Fibroblast of the conjunctiva (primary cell): Measurements from ENCODE around the gene ABHD8.

Experiments used
- DNase-seq: peaks from one replicate; pipeline ENCODE4 v3.0.0-alpha.2; 2010; ENCODE audit warnings: low read depth

ABHD8 gene

DNA sequence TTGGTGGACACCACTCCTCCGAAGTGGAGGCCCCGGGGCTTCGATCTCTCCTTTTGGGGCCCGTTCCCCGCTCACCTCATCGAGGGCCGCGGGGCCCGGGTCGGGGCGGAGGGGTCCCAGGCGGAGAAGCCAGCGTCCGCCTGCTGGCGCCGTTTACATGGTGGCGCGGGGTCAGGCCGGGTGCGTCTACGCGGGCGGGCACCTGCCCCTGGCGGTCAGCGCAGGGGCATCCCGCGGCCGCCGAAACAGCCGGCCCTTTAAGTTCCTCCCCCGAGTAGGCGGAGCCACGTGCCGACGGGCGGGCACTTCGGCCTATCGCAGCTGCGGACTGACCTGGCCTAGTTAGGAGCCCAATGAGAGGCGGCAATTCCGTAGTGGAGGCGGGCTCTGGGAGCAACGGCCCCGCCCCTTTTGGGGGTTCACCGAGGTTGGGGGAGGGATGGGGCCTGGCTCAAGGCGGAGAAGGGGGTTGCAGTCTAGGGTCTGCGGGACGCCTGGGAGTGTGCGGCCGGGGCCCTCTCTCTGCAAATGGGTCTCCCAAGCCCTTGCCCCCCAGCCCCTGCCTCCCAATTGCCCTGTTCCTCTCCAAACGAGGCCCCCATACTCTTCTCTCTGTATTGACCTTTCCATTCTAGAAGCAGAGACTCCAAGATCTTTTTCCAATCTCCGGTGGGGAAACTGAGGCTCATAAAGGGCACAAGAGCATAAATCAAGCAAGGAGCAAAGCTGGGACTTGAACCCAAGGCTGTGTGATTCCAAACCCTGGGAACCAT is at the start of gene ABHD8:
ABHD8 (minus strand) TSS at position 259 of the 773 bp plus-strand sequence. CDS start 1,809 bp downstream, outside the sequence.
- DNase-seq, result peak; percentile 92

DNA sequence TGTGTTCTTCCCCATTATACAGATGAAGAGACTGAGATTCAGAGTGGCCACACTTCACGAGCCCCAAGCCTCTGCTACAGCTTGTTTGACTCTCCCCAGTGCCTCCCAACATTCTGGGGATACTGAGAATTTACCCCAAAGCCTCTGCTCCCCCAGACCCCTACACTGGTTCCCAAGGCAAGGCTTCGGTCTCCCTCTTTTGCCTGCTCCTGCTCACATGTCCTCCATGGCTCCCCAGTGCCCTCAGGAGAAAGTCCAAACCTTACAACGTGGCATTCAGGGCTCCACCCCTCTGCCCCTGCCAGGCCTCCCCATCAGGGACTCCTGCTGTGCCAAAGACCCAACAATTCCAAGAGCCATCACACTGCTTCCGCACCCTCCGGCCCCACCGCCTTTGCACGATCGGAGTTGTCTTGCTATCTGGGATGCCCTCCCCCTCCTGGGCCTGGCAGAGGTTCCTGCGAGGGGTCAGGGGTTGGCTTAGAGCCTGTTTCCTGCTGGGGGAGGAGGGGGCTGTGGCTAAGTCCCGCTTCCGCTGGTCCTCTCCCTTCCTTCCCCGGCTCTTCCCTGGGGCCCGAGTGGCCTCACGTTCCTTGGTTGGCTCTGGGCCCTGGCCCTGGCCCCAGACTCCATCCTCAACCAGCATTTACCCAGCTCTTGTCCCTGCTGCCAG is 49.5 kb upstream of the ABHD8 start:
- DNase-seq, result no peak

GRCh38 chr19:17351815-17352435 is 48.7 kb upstream of the ABHD8 start:
- DNase-seq, result no peak

DNA sequence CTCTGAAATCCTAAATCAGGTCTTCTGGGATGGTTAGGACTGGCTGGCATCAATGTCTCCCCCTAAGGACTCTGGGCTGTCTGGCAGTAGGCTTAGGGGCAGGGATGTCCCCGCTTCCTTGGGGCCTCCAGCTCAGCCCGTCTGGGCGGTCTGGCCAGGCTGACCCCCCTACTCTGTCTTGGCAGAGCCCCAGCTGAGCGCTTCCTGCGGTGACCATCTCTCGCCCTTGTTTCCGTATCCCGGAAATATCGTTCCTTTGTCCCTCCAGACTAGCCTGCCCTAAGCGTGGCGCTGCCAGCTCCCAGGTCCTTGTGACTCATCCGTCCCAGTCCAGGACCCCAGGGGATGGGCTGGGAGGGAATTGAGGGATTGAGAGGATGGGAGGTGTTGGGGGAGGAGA is 45.5 kb upstream of the ABHD8 start:
- no peak for DNase-seq

- no peak for DNase-seq
These were observed 44.7 kb upstream of the ABHD8 start for GRCh38 chr19:17347877-17348276.

DNA sequence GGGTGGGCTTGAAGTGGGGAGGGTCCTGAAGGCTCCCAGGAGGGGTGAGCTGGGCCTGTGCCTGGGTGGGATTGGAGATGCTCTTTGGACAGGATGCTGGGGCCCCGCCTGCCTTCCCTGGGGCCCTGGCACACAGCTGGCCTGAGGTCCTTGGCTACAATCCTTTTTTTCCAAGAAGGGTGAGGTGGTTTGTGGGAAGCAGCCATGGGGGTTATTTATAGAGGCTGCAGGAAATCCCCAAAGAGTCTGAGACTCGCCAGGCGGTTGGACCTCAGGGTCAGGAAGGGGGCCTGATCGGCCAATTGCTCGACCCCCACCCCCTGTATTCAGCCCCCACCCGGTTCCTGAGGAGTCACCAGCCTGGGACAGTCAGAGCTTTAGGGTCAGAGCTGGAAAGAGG is 44.1 kb upstream of the ABHD8 start:
- DNase-seq, result no peak

- DNase-seq, result no peak
These were observed 43.0 kb upstream of the ABHD8 start for GRCh38 chr19:17346109-17346671.

DNA sequence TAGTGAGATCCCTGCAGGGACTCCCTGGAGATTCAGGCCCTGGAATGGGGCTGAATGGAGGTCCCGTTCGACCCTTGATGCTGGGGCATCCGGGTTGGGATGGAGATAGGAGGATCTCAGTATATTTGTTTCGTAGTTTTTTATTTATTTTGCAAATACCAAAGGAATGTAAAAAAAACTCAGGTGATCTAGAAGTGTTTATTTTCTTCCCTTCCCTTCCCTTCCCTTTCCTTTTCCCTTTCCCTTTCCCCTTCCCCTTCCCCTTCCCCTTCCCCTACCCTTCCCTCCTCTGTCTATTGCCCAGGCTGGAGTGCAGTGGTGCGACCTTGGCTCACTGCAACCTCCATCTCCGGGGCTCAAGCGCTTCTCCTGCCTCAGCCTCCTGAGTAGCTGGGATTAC is 38.6 kb upstream of the ABHD8 start:
- DNase-seq, result no peak

GRCh38 chr19:17341386-17341785 is 38.2 kb upstream of the ABHD8 start:
- no peak for DNase-seq

GRCh38 chr19:17340871-17341357 is 37.7 kb upstream of the ABHD8 start:
- no peak for DNase-seq

GRCh38 chr19:17340302-17340870 is 37.2 kb upstream of the ABHD8 start:
- DNase-seq, result no peak

- no peak for DNase-seq
These were observed 36.0 kb upstream of the ABHD8 start for GRCh38 chr19:17339088-17339741.

DNA sequence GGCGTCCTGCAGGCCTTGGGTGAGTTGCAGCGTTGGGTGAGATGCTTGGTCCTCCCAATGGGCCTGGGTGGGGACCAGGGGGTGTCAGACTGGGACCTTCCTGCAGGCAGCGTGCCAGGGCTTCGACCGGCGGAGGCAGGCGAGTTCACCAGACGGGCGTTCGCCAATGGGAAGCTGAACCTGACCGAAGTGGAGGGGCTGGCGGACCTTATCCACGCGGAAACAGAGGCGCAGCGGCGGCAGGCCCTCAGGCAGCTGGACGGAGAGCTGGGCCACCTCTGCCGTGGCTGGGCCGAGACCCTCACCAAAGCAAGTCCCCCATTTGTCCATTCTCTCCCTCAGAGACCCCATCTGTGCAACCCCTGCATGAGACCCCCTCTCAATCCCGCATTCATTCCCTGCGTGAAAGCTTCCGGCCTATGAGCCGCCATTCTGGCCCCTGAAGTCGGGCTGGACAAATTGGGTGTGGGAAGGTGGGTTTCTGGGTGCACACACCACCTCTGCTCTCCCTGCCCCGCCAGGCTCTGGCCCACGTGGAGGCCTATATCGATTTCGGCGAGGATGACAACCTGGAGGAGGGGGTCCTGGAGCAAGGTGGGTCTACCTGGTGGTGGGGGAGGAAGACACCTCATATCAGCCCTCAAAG is 35.3 kb upstream of the ABHD8 start:
- DNase-seq, result no peak

DNA sequence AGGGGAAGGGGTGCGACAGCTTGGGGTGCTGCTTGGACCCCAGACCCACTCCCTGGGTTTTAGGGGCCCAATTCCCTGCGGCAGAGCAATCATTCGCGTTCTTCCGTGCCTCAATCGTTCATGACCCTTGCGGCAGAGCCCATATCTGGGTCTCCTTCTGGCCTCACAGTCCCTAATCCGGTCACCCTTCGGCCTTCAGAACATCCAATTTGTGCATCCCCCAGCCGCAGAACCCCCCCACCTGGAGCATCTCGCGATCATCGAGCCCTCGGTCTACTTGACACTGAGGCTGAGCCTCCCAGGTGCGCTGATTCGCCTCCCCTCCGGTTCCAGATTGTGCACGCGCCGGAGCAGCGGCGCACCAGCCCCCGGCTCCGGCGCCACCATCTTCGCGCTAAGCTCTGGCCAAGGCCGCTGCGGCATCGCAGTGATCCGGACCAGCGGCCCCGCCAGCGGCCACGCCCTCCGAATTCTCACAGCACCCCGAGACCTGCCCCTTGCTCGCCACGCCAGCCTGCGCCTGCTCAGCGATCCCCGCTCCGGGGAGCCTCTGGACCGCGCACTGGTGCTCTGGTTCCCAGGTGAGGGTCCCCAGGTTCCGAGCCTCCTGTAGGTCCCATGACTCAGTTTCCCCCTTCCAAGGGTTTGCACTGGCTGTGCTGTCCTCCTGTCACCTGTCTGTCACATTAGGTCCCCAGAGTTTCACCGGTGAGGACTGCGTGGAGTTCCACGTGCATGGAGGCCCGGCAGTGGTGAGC is 34.6 kb upstream of the ABHD8 start:
- DNase-seq, result no peak

- peak; percentile 96 for DNase-seq
These were observed 33.8 kb upstream of the ABHD8 start, which contains the start of gene GTPBP3 for GRCh38 chr19:17336872-17337674. GTPBP3 (plus strand) TSS chr19:17337553; CDS start chr19:17337612, 59 bp downstream.

DNA sequence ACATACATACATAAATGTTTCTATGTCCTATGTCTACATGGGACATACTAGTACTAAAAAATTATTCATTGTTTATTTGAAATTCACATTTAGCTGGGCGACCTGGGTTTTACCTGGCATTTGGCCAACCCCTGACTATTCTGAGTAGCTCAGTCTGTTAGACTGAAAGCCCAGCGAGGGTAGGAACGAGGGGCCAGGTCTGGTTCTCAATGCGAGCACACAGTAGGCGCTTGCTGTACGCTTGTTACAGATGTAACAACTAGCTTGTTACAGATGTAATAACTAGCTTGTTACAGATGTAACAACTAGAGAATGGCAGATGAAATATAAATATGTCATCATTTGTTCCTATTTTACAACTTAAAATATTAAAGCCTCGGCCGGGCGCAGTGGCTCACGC is 32.4 kb upstream of the ABHD8 start:
- no peak for DNase-seq

GRCh38 chr19:17334414-17335409 is 31.5 kb upstream of the ABHD8 start, which contains the start of gene ANO8:
ANO8 (minus strand) TSS chr19:17334855; CDS start chr19:17334670, 185 bp downstream.
- peak; percentile 90 for DNase-seq
